B cell (primary cell): ENCODE results near the gene L3MBTL4.

Source experiments
- CTCF ChIP-seq: fragments of 200-600 bp; IDR thresholded peaks from one replicate; pipeline ENCODE4 v1.8.0; 2022; ENCODE audit warnings: antibody characterized with exemption, mild to moderate bottlenecking
- EZH2 ChIP-seq: IDR thresholded peaks from 2 replicates; pipeline ENCODE4 v1.6.1; 2012; ENCODE audit warnings: borderline replicate concordance, low read depth, mild to moderate bottlenecking, moderate library complexity, low read length; ENCODE audit not compliant: insufficient read depth, poor library complexity, severe bottlenecking

DNA sequence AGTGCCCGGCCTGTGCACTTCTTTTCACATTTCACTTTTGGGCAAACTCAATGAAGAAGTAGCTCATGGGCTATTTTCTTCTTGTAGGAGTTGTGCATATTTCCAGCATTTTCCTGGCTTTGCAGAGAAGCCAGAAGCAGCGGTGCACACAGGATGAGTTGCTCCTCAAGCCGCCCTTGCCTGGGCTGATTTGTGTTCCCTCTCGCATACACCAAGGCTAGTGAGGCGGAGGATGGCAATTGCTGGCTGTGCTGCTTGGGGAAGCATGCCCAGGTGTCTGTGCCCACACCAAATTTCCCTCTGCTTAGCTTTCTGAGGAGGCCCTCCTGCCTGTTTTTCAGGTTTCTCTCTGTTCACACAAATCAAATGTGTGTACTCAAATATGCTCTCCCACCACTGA, 434.0 kb downstream of the L3MBTL4 start:
- TF ChIP-seq CTCF: no peak
- no peak for TF ChIP-seq EZH2
